Measurements from ENCODE around the gene TMEM201.

- TF ChIP-seq, protein P1, sequence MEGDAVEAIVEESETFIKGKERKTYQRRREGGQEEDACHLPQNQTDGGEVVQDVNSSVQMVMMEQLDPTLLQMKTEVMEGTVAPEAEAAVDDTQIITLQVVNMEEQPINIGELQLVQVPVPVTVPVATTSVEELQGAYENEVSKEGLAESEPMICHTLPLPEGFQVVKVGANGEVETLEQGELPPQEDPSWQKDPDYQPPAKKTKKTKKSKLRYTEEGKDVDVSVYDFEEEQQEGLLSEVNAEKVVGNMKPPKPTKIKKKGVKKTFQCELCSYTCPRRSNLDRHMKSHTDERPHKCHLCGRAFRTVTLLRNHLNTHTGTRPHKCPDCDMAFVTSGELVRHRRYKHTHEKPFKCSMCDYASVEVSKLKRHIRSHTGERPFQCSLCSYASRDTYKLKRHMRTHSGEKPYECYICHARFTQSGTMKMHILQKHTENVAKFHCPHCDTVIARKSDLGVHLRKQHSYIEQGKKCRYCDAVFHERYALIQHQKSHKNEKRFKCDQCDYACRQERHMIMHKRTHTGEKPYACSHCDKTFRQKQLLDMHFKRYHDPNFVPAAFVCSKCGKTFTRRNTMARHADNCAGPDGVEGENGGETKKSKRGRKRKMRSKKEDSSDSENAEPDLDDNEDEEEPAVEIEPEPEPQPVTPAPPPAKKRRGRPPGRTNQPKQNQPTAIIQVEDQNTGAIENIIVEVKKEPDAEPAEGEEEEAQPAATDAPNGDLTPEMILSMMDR (IDR thresholded peaks at IDR 0.05; ENCODE audit: low read length), result no peak
- TF ChIP-seq EZH2 (optimal IDR thresholded peaks at IDR 0.05; ENCODE audit: low read depth, low read length) (no peak), EZH2phosphoT487 (IDR thresholded peaks at IDR 0.05; ENCODE audit: low read length) (no peak)
These were observed 23.6 kb downstream of the TMEM201 start for GRCh38 chr1:9612162-9612845.

All from MM.1S (cell line).